ENCODE data around the gene DDHD1. TPM values are rescaled to one million over a fixed set of nuclear protein-coding genes. Genes with fewer than 3 reads are reported as not detected.

DDHD1 gene
- polyA plus RNA-seq, 12 donors, result 4.4 to 10.1 (median 7.6) TPM; not detected in 1

- DNase-seq, result no peak
Measured at GRCh38 chr14:53001787-53002378, 151.2 kb downstream of the DDHD1 start.

GRCh38 chr14:52998376-52999015, 154.6 kb downstream of the DDHD1 start:
- peak; percentile 91 for DNase-seq

DNA sequence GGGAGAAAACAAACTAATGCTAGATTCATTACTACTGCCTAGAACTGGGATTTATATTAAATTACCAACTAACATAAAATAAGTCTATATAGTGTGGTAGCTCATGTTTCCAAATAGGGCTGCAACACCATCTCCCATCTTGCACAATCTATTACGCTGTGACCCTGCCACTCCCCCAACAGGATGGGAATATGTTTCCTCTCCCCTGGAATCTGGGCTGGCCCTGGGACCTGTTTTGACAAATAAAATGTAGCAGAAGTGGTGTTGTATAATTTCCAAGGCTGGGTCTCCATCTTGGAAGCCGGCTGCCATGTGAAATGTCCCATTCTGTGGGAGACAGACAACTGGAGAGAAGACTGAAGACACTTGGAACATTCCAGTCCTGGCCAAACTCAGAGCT, 156.6 kb downstream of the DDHD1 start:
- DNase-seq, result no peak

DNA sequence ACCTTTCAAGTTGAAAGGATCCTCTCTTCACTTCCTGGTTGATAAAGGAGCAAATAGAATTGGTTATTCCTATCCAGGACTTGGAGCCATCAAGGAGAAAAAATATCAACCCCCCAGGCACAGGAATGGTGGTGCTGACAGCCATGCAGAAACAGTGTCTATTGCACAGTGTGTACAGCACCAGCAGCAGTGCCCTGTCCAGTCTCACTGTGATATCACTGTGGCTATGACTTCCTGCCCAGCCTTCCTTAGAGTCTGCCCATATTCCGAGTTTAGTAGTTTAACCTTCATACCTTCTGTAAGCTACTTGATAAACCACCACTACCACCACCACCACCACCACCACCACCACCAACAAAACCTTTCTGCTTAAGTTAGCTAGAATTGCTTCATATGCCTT, 157.1 kb downstream of the DDHD1 start:
- DNase-seq, result no peak

DNA sequence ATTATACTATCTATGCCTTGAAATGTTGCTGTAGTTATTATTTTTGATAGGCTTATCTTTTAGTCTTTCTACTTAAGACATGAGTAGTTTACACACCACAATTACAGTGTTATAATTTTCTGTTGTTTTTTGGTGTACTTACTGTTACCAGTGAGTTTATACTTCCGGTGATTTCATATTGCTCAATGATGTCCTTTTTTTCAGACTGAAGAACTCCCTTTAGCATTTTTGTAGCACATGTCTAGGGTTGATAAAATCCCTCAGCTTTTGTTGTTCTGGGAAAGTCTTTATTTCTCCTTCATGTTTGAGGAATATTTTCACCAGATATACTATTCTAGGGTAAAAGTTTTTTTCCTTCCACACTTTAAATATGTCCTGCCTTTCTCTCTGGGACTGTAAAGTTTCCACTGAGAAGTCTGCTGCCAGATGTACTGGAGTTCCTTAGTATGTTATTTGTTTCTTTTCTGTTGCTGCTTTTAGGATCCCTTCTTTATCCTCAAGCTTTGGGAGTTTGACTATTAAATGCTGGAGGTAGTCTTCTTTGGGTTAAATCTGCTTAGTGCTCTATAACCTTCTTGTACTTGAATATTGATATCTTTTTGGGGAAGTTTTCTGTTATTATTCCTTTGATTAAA, 160.8 kb downstream of the DDHD1 start:
- DNase-seq, result peak; percentile 47

DNA sequence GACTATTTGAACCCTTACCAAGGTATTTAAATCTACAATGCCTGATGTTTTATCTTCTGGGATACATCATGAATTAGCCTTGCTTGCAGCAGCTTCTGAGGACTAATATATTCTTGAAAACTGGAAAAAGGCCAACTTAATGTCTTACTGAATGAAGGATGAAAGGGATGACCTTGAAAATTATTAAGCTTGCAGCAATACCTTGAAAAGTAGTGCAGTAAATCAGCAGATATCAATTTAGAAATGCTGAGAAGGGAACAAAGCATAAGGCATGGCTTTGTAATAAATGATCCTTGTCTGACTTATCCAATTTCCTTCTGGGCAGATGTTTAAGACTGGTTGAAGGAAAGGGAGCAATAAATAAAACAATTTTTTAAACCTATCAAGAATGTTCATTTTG, 165.0 kb downstream of the DDHD1 start:
- no peak for DNase-seq

GRCh38 chr14:52987514-52987913, 165.6 kb downstream of the DDHD1 start:
- no peak for DNase-seq

DNA sequence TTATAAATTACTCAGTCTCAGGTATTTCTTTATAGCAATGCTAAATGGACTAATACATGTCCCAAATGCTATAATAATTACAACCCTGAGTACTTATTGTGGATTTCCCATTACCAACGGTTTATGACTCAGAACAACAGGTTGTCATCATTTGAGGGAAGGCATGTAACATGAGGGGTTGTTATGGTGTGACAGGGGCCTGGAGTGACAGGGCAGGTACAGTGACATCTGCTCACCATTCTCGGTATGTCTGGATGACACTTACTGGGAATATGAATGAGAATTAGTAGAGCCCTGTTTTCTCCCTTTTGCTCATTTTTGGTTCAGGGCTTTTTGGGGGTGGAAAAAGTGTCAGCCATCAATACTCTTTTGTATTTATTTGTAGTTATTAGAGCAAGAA, 166.1 kb downstream of the DDHD1 start:
- no peak for DNase-seq

Other genes with a start within 250 kb of the DDHD1 start
- 100 to 1,000 TPM in 9 of 12 donors, 10 to 100 TPM in 2, not detected in 1; 72.2 to 147 (median 105) TPM for gene FERMT2, start 202.3 kb downstream of the DDHD1 start, polyA plus RNA-seq (ENCODE audit: insufficient read length in 12 of 12)